ENCODE results near the gene CNDP1.

Gene CNDP1

GRCh38 chr18:74595431-74595830 is 61.1 kb downstream of the CNDP1 start:
- no peak for DNase-seq

GRCh38 chr18:74597034-74597661 is 62.8 kb downstream of the CNDP1 start:
- no peak for DNase-seq

- DNase-seq: peak; percentile 67
Measured at GRCh38 chr18:74597662-74598349, 63.5 kb downstream of the CNDP1 start, which contains the start of gene ZNF407. Gene ZNF407 (plus strand): TSS chr18:74597870. CDS start chr18:74631020, 33,150 bp downstream.

- peak; percentile 49 for DNase-seq
Measured at GRCh38 chr18:74598350-74599001, 64.2 kb downstream of the CNDP1 start.

- DNase-seq: no peak
Measured at GRCh38 chr18:74604361-74604760, 70.1 kb downstream of the CNDP1 start.

- DNase-seq: no peak
Measured at GRCh38 chr18:74604774-74605173, 70.5 kb downstream of the CNDP1 start.

GRCh38 chr18:74608681-74609080 is 74.4 kb downstream of the CNDP1 start:
- DNase-seq: no peak

GRCh38 chr18:74609535-74609934 is 75.2 kb downstream of the CNDP1 start:
- no peak for DNase-seq

GRCh38 chr18:74610051-74610615 is 75.8 kb downstream of the CNDP1 start:
- DNase-seq: no peak

- DNase-seq: no peak
Measured at GRCh38 chr18:74610860-74611259, 76.6 kb downstream of the CNDP1 start.

GRCh38 chr18:74611765-74612164 is 77.5 kb downstream of the CNDP1 start:
- DNase-seq: no peak

- no peak for DNase-seq
Measured at GRCh38 chr18:74613381-74613780, 79.1 kb downstream of the CNDP1 start.

GRCh38 chr18:74616494-74616893 is 82.2 kb downstream of the CNDP1 start:
- no peak for DNase-seq

- no peak for DNase-seq
Measured at GRCh38 chr18:74617486-74617885, 83.2 kb downstream of the CNDP1 start.

- DNase-seq: no peak
Measured at GRCh38 chr18:74622072-74622471, 87.8 kb downstream of the CNDP1 start.

- no peak for DNase-seq
Measured at GRCh38 chr18:74623047-74623816, 88.9 kb downstream of the CNDP1 start.

- no peak for DNase-seq
Measured at GRCh38 chr18:74624466-74624865, 90.2 kb downstream of the CNDP1 start.

GRCh38 chr18:74625157-74625556 is 90.9 kb downstream of the CNDP1 start:
- DNase-seq: no peak

GRCh38 chr18:74626049-74626874 is 92.0 kb downstream of the CNDP1 start:
- DNase-seq: no peak

GRCh38 chr18:74630804-74631203 is 96.5 kb downstream of the CNDP1 start:
- DNase-seq: no peak

- no peak for DNase-seq
Measured at GRCh38 chr18:74631212-74631611, 96.9 kb downstream of the CNDP1 start.
